Hematopoietic multipotent progenitor cell treated with erythropoietin and hydrocortisone succinate and interleukin-3 and kit ligand, for 17 days (in vitro differentiated cells): ENCODE data around the gene RWDD3.
A peak's percentile ranks its signal among the peaks of the same experiment; 100 is the strongest.

Experiments
- DNase-seq: peaks from one replicate; pipeline ENCODE4 v3.0.0-alpha.2; 2015; ENCODE audit warnings: low spot score

Gene RWDD3

GRCh38 chr1:95230256-95230655, 3.8 kb upstream of the RWDD3 start:
- no peak for DNase-seq

GRCh38 chr1:95230768-95231191, 3.2 kb upstream of the RWDD3 start:
- DNase-seq = no peak

GRCh38 chr1:95232646-95233318, 1.2 kb upstream of the RWDD3 start:
- DNase-seq = peak; percentile 54

- DNase-seq = no peak
Observed at GRCh38 chr1:95233319-95233736, 682 bp upstream of the RWDD3 start.

- DNase-seq = no peak
Observed at GRCh38 chr1:95236784-95237575, 3.0 kb downstream of the RWDD3 start.

- no peak for DNase-seq
Observed at GRCh38 chr1:95237981-95238703, 4.1 kb downstream of the RWDD3 start.

- DNase-seq = no peak
Observed at GRCh38 chr1:95245029-95245428, 11.0 kb downstream of the RWDD3 start.

- DNase-seq = no peak
Observed at GRCh38 chr1:95246511-95246910, 12.5 kb downstream of the RWDD3 start.

- DNase-seq = no peak
Observed at GRCh38 chr1:95247607-95248006, 13.6 kb downstream of the RWDD3 start.

GRCh38 chr1:95249916-95250315, 15.9 kb downstream of the RWDD3 start:
- DNase-seq = no peak

- no peak for DNase-seq
Observed at GRCh38 chr1:95252422-95252821, 18.4 kb downstream of the RWDD3 start.

GRCh38 chr1:95254959-95255358, 20.9 kb downstream of the RWDD3 start:
- no peak for DNase-seq

- no peak for DNase-seq
Observed at GRCh38 chr1:95255826-95256225, 21.8 kb downstream of the RWDD3 start.

- DNase-seq = no peak
Observed at GRCh38 chr1:95257758-95258157, 23.7 kb downstream of the RWDD3 start.

- DNase-seq = no peak
Observed at GRCh38 chr1:95259245-95259644, 25.2 kb downstream of the RWDD3 start.

- DNase-seq = no peak
Observed at GRCh38 chr1:95262913-95263312, 28.9 kb downstream of the RWDD3 start.

- no peak for DNase-seq
Observed at GRCh38 chr1:95263450-95263849, 29.4 kb downstream of the RWDD3 start.

GRCh38 chr1:95265106-95265505, 31.1 kb downstream of the RWDD3 start:
- DNase-seq = no peak

GRCh38 chr1:95276429-95276828, 42.4 kb downstream of the RWDD3 start:
- no peak for DNase-seq

- DNase-seq = no peak
Observed at GRCh38 chr1:95278173-95279006, 44.4 kb downstream of the RWDD3 start.

GRCh38 chr1:95281781-95282517, 47.9 kb downstream of the RWDD3 start:
- no peak for DNase-seq
